Stimulated activated CD8-positive, alpha-beta memory T cell treated with anti-CD3 and anti-CD28 coated beads, Interleukin-7, amount 100 ng/mL, for 4 hours (primary cell): ENCODE data around the gene TLE5.
A peak's percentile ranks its signal among the peaks of the same experiment; 100 is the strongest.
"Not testable (repeated sequence)": the region's sequence is repeated elsewhere in the genome, so short reads cannot be mapped to it uniquely, and the experiment has no call there.

Source experiments
- DNase-seq, 2 donors: peaks; one replicate each; pipeline ENCODE4 v3.0.0-alpha.2; 2020; ENCODE audit warnings: low read depth in 2 of 2

Gene TLE5

GRCh38 chr19:3045191-3045590 lies 17.1 kb downstream of the TLE5 start:
- no peak for DNase-seq

GRCh38 chr19:3042621-3043267 lies 19.6 kb downstream of the TLE5 start:
- no peak for DNase-seq

DNA sequence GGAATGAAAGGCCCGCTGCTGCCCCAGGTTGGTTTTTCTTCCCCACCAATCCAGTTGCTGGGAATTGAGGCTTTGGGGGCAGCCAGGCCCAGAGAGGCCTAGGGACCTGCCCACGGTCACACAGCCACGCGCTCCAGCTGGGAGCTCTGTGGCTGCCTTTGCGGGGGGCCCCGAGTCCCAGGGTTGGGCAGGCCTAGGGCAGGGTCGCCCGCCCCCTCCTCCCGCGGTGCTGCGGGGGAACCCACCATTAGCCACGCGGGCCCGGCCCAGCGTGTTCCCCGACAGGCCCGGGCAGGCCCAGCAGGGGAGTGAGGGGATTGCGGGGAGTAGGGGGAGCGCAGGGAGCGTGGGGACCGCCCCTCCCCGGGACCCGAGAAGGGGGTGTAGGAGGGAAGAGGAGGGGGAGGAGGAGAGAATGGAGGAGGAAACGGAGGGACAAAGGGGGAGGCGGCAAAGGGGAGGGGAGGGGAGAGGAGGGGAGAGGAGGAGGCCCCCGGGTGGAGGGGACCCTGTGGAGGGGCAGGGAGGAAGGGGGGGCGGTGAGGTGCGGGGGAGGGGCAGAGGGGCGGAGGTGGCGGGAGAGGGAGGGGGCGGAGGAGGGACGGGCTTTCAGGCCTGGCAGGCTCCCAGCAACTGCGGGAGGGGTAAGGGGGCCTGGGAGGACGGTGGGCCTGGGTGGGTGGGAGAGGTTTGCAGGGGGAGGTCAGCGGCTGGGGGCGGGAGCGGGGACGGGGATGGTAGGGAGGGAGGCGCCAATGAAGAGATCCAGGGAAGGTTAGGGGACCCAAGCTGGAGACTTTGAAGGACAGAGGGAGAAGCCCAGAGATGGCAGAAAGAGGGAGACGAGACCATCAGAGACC lies 20.3 kb downstream of the TLE5 start:
- DNase-seq: no peak

- no peak for DNase-seq
These were observed 21.0 kb downstream of the TLE5 start for GRCh38 chr19:3041327-3041726.

GRCh38 chr19:3039641-3040077 lies 22.6 kb downstream of the TLE5 start:
- DNase-seq: no peak

GRCh38 chr19:3039125-3039524 lies 23.2 kb downstream of the TLE5 start:
- DNase-seq: no peak

- no peak for DNase-seq
These were observed 24.1 kb downstream of the TLE5 start for GRCh38 chr19:3038214-3038613.

DNA sequence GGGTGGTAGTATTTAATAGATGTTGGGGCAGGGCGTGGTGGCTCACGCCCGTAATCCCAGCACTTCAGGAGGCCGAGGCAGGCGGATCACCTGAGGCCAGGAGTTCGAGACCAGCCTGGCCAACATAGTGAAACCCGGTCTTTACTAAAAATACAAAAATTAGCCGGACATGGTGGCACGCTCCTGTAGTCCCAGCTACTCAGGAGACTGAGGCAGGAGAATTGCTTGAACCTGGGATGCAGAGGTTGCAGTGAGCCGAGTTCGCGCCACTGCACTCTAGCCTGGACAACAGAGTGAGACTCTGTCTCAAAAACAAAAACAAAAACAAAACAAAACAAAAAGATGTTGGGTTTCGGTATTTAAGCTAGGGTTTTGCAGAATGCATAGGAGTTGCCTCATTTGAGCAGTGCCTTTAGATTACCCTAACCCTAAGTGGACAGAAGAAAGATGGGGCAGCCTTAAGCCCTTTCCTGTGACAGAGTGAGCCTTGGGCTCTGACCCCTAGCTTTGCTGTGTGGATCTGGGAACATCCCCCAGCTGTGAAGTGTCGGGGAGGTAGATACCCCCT lies 25.2 kb downstream of the TLE5 start:
- not testable (repeated sequence) for DNase-seq

GRCh38 chr19:3036119-3036976 lies 25.9 kb downstream of the TLE5 start:
- DNase-seq: peak; percentile 58 to 73

GRCh38 chr19:3035542-3036118 lies 26.7 kb downstream of the TLE5 start:
- DNase-seq: peak; percentile 88 to 94

DNA sequence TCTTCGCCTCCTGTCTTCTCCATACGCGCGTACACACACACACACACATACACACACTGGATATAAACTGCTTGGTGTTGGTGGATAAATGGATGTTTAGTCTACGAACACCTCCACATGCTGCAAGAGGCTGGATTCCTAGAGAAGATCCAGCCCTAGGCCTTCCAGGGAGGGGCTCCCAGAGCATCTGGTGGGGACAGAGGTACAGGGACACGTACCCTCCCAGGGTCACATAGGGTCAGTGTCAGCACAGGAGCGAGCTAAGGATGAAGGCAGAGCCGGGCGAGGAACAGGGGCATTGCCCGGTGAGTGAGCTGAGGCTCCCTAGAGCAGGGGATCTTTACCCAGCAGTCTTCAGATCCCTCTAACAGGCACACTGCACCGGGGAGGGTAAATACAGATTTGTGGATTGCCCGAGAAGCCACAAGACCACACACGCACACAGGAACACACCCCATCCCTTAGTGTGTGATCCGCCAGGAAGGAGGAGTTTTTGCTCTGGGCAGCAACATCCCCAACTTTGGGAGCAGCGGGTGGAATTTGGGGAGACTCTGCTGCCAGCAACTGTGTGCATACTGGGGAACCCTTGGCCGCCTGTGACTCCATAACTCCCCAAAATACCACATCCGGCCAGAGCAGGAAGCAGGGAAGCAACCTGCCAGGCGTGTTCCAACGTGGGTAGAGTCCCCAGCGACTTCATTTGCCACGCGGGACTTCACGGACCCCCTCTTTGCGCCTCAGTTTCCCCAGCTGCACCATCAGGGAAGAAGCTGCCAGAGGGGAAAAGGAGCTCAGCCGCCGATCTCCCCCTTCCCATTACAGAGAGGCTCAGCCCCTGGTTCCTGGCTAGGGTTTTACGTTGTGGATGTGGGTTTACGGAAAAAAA lies 27.4 kb downstream of the TLE5 start:
- DNase-seq: no peak

DNA sequence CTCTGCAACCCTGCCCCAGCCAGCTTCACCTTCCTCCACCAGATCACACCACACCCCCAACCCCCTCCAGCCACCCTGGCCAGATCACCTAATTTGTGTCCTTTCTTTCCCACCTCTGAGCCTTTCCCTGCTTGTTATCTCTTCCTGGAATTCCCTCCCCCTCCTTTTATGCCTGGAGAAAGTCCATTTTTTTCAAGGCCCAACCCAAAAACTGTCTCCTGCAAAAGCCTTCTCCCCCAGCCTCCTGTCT lies 28.0 kb downstream of the TLE5 start:
- no peak for DNase-seq

- DNase-seq: no peak
These were observed 28.5 kb downstream of the TLE5 start for GRCh38 chr19:3033595-3034405.

GRCh38 chr19:3031607-3031867 lies 30.8 kb downstream of the TLE5 start:
- no peak for DNase-seq

- no peak for DNase-seq
These were observed 33.0 kb downstream of the TLE5 start, which contains the start of gene TLE2 for GRCh38 chr19:3029065-3029923. Gene TLE2 (minus strand): TSS chr19:3029280. CDS start chr19:3028904, 376 bp downstream.

- no peak for DNase-seq
These were observed 33.8 kb downstream of the TLE5 start for GRCh38 chr19:3028305-3029064.

GRCh38 chr19:3027981-3028304 lies 34.4 kb downstream of the TLE5 start:
- DNase-seq: no peak

DNA sequence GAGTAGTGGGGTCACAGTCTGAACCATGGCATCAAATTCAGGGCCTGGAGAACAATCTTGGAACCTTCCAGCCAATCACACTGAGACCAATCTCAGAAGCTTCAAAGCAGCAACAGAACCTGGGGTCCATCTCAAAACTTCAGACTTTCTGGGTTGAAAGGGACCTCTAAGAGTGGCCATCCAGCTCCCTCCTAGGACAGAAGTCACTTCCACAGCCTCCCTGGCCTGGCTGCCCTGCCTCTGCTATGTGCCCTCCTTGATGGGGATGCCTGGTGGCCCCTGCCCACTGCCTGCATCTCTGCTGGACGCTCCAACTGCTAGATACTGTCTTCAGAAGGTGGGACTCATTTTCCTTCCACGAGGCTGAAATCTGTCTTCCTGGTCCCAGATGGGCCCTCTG lies 35.0 kb downstream of the TLE5 start:
- DNase-seq: no peak

DNA sequence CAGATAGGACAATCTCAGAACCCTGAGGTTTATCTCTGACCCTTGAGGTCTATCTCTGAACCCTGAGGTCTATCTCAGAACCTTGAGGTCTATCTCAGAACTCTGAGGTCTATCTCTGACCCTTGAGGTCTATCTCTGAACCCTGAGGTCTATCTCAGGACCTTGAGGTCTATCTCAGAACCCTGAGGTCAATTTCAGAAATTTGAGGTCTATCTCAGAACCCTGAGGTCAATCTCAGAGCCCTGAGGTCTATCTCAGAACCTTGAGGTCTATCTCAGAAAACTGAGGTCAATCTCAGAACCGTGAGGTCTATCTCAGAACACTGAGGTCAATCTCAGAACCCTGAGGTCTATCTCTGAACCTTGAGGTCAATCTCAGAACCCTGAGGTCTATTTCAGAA lies 35.5 kb downstream of the TLE5 start:
- DNase-seq: no peak
